Measurements from ENCODE around the gene MCMBP.

- no peak for TF ChIP-seq POLR2A (IDR thresholded peaks at IDR 0.05; ENCODE audit: low read length)
- no peak for TF ChIP-seq GATA1 (IDR thresholded peaks at IDR 0.05; ENCODE audit: low read depth, low read length)
Observed at GRCh38 chr10:119786117-119786769, 86.4 kb downstream of the MCMBP start.

Measured in erythroblast (primary cell).